Nephron (organoid): ENCODE measurements around the gene PNMA6F.

Experiments
- H3K27ac Mint-ChIP-seq, 3 experiments: 2 replicates each; pipeline ENCODE4 v1.8.0; 2020; ENCODE audit warnings: mixed read lengths in 3 of 3, mild to moderate bottlenecking in 2 of 3, moderate library complexity in 1 of 3
- H3K27me3 Mint-ChIP-seq: 2 replicates; pipeline ENCODE4 v1.8.0; 2021; ENCODE audit warnings: low read depth, mild to moderate bottlenecking, moderate library complexity, mixed read lengths
- H3K36me3 Mint-ChIP-seq: 2 replicates; pipeline ENCODE4 v1.8.0; 2020; ENCODE audit warnings: low read depth, mixed read lengths
- H3K4me1 Mint-ChIP-seq: 2 replicates; pipeline ENCODE4 v1.8.0; 2020; ENCODE audit warnings: mixed read lengths
- H3K4me3 Mint-ChIP-seq, 3 experiments: 2 replicates each; pipeline ENCODE4 v1.8.0; 2020; ENCODE audit warnings: mild to moderate bottlenecking in 3 of 3, mixed read lengths in 3 of 3, moderate library complexity in 2 of 3
- H3K9me3 Mint-ChIP-seq: 2 replicates; pipeline ENCODE4 v1.8.0; 2020; ENCODE audit warnings: mixed read lengths
- TF ChIP-seq, protein P1 (sequence below), 3 experiments: fragments of 200-600 bp; sonication (generic); IDR thresholded peaks; one replicate each; pipeline ENCODE4 v1.5.0; 2021; ENCODE audit warnings: antibody characterized with exemption in 3 of 3; ENCODE audit not compliant: unreplicated experiment in 3 of 3

Gene PNMA6F

DNA sequence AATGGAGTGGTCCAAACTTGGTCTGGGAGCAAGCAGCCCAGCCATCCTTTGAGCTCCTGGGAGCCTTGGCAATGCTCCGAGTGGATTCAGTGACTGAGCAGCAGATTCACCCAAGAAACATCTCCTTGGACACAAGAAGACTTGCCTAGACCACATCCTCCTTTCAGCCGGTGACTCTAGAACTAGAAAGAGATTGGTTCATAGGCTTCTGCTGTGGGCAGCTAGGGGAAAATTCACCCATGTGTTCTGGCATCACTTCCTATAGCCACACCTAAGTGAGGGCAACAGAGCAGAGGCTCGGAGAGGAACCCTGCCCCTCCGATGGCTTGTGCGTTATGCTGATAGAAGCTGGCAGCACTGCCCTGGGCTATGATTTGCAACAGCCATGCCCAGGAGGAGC lies 28.4 kb upstream of the PNMA6F start:
- Mint-ChIP-seq H3K27me3 (no peaks in the 10 kb centered on the region), H3K4me1 (no peaks in the 10 kb centered on the region), H3K4me3 (no peak overlapping the region), H3K9me3 (peaks cover 18% of the 10 kb centered on the region), H3K27ac (no peak overlapping the region), H3K36me3 (peaks cover 60% of the 10 kb centered on the region)
- TF ChIP-seq, protein P1, sequence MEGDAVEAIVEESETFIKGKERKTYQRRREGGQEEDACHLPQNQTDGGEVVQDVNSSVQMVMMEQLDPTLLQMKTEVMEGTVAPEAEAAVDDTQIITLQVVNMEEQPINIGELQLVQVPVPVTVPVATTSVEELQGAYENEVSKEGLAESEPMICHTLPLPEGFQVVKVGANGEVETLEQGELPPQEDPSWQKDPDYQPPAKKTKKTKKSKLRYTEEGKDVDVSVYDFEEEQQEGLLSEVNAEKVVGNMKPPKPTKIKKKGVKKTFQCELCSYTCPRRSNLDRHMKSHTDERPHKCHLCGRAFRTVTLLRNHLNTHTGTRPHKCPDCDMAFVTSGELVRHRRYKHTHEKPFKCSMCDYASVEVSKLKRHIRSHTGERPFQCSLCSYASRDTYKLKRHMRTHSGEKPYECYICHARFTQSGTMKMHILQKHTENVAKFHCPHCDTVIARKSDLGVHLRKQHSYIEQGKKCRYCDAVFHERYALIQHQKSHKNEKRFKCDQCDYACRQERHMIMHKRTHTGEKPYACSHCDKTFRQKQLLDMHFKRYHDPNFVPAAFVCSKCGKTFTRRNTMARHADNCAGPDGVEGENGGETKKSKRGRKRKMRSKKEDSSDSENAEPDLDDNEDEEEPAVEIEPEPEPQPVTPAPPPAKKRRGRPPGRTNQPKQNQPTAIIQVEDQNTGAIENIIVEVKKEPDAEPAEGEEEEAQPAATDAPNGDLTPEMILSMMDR (IDR thresholded peaks at IDR 0.05; ENCODE audit: unreplicated experiment in 3 of 3) = no peak

DNA sequence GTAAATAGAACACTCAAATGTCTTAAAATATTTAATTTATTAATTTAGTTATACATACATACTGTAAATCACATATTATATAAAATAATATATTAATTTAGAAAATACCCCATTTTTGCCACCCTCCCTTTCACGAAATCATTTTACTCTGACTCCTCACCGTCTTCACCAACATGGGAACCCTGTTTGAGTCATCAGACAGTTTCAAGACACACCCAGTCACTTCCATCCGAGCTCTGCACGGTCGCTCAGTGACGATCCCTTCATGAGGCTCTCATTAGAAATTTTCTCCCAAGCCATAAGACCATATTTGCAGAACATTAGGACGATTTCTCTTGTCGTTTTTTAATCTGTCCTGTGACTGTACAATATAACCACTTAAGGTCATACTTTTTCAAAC lies 26.9 kb upstream of the PNMA6F start:
- Mint-ChIP-seq H3K27ac (no peak overlapping the region), H3K4me3 (no peak overlapping the region), H3K9me3 (peaks cover 9% of the 10 kb centered on the region), H3K27me3 (no peaks in the 10 kb centered on the region), H3K36me3 (peaks cover 75% of the 10 kb centered on the region), H3K4me1 (no peaks in the 10 kb centered on the region)
- TF ChIP-seq, protein P1 (IDR thresholded peaks at IDR 0.05; ENCODE audit: unreplicated experiment in 3 of 3) = no peak

DNA sequence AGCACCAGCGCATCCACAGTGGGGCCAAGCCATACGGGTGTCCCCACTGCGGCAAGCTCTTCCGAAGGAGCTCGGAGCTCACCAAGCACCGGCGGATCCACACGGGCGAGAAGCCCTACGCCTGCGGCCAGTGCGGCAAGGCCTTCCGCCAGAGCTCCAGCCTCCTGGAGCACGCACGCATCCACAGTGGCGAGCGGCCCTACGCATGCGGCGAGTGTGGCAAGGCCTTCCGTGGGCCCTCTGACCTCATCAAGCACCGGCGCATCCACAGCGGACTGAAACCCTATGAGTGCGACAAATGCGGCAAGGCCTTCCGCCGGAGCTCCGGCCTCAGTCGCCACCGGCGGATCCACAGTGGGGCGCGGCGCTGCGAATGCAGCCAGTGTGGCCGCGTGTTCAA lies 26.0 kb upstream of the PNMA6F start:
- Mint-ChIP-seq H3K27me3 (no peaks in the 10 kb centered on the region), H3K4me3 (no peak overlapping the region), H3K9me3 (peaks cover 14% of the 10 kb centered on the region), H3K27ac (no peak overlapping the region), H3K36me3 (peaks cover 79% of the 10 kb centered on the region), H3K4me1 (peaks cover 5% of the 10 kb centered on the region)
- TF ChIP-seq, protein P1 (IDR thresholded peaks at IDR 0.05; ENCODE audit: unreplicated experiment in 3 of 3) = no peak

DNA sequence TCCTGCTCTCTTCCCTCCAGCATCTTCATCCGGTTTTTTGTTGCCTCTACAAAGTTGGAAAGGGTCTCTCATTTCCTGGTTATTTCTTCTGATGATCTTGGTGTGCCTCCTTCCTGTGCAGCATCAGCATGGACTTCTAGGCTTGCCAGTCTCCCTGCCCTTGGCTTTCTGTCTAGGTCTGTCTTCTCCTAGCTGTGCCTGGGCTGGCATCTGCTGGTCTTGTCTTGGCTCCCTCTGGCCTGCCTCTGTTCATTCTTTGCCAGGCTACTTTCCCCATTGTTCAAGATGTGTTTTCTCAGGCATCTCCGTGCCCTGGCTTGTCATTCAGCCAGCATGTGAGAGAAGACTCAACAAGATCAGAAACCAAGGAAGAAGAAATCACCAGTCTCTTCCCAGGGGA lies 22.1 kb upstream of the PNMA6F start:
- Mint-ChIP-seq H3K4me1 (peaks cover 5% of the 10 kb centered on the region), H3K27ac (no peak overlapping the region), H3K9me3 (peaks cover 37% of the 10 kb centered on the region), H3K36me3 (peaks cover 87% of the 10 kb centered on the region), H3K27me3 (no peaks in the 10 kb centered on the region), H3K4me3 (no peak overlapping the region)
- TF ChIP-seq, protein P1 (IDR thresholded peaks at IDR 0.05; ENCODE audit: unreplicated experiment in 3 of 3) = no peak

DNA sequence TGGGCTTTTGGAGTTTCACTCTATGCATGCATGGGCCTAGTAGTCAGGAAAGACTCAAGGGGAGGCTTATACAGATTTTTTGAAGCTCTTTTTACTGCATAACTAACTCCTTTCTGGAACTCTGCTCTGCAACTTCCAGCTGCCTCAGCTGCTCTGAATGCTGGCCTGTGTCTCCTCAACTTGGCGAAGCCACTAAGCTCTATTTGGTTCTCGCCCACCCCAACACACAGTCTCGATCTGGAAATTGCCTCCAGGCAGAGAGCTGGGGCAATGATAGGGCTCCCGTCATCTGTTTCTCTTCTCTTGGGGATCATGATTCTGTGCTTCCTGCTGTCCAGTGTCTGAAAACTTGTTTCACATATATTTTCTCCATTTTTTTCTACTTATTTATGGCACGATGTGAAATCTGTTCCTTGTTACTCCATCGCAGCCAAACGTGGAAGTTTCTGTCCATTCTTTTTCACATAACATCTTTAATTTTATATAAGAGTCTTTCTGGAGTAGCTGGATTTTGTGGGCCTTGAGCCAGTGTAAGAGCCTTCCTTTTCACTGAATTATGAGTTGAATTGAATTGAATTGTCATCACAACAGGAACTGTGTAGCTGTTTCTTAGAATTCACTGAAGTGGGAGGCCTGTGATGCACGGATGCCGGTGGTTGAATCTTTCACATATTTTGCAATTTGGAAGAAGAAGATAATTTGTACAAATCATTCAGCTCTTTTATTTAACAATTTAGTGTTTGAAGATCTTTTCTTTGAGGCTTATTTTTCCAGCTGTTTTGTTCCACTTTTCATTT lies 21.4 kb upstream of the PNMA6F start:
- H3K4me1 Mint-ChIP-seq = peaks cover 5% of the 10 kb centered on the region
- peaks cover 87% of the 10 kb centered on the region for H3K36me3 Mint-ChIP-seq
- H3K27ac Mint-ChIP-seq = peak overlapping the region; percentile 34 to 80 (median 53)
- TF ChIP-seq, protein P1 (IDR thresholded peaks at IDR 0.05; ENCODE audit: unreplicated experiment in 3 of 3) = no peak
- no peaks in the 10 kb centered on the region for H3K27me3 Mint-ChIP-seq
- H3K9me3 Mint-ChIP-seq = peaks cover 44% of the 10 kb centered on the region
- H3K4me3 Mint-ChIP-seq = peak overlapping the region in 1 of 3 experiments; percentile 17

DNA sequence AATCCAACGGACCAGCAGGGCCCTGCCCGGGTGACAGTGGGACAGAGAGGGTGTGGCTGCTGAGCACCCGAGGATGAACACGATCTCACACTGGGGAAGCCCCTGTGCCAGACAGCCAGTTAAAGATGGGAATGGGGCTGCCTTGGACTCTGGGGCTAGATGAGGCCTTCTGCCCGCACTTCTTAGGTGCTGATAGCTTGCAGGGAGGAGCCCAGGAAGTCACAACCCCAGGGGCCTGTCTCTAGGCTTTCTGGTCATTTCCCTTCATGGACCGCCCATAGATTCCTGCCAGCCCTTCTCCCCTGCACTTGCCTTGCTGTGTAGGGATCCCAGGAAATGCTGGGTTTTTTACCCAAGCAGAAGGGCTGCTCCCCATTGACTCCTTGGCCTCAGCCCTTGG lies 18.5 kb upstream of the PNMA6F start:
- peaks cover 69% of the 10 kb centered on the region for H3K36me3 Mint-ChIP-seq
- no peaks in the 10 kb centered on the region for H3K27me3 Mint-ChIP-seq
- H3K27ac Mint-ChIP-seq = no peak overlapping the region
- H3K4me1 Mint-ChIP-seq = peaks cover 19% of the 10 kb centered on the region
- H3K9me3 Mint-ChIP-seq = peaks cover 45% of the 10 kb centered on the region
- no peak overlapping the region for H3K4me3 Mint-ChIP-seq
- TF ChIP-seq, protein P1 (IDR thresholded peaks at IDR 0.05; ENCODE audit: unreplicated experiment in 3 of 3) = no peak
